ENCODE measurements around the gene MTCP1.

MTCP1 gene

DNA sequence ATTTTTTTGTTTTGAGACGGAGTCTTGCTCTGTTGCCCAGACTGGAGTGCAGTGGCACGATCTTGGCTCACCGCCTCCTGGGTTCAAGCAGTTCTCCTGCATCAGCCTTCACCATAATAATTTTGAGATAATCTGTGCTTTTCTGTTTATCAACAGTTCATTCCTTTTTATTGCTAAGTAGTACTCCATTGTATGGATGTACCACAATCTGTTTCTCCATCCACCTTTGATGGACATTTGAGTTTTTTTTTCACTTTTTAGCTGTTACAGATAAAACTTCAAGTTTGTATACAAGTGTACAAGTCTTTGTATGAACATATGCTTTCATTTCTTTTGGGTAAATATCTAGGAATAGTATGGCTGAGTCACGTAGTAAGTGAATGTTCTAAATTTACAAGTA, 35.2 kb downstream of the MTCP1 start:
- H3K4me3 ChIP-seq (ENCODE audit: low read depth in 1 of 2, low read length in 1 of 2) = no peak overlapping the region
- TF ChIP-seq, protein P1, sequence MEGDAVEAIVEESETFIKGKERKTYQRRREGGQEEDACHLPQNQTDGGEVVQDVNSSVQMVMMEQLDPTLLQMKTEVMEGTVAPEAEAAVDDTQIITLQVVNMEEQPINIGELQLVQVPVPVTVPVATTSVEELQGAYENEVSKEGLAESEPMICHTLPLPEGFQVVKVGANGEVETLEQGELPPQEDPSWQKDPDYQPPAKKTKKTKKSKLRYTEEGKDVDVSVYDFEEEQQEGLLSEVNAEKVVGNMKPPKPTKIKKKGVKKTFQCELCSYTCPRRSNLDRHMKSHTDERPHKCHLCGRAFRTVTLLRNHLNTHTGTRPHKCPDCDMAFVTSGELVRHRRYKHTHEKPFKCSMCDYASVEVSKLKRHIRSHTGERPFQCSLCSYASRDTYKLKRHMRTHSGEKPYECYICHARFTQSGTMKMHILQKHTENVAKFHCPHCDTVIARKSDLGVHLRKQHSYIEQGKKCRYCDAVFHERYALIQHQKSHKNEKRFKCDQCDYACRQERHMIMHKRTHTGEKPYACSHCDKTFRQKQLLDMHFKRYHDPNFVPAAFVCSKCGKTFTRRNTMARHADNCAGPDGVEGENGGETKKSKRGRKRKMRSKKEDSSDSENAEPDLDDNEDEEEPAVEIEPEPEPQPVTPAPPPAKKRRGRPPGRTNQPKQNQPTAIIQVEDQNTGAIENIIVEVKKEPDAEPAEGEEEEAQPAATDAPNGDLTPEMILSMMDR (IDR thresholded peaks at IDR 0.05) = no peak
- H3K27me3 ChIP-seq = no peaks in the 10 kb centered on the region
- H3K4me1 ChIP-seq (ENCODE audit: control insufficient read depth in 1 of 2, insufficient read depth in 1 of 2, low read depth in 1 of 2, low read length in 1 of 2) = no peaks in the 10 kb centered on the region
- no peak overlapping the region for H3K27ac ChIP-seq
- H3K36me3 ChIP-seq = no peaks in the 10 kb centered on the region
- no peaks in the 10 kb centered on the region for H3K9me3 ChIP-seq

DNA sequence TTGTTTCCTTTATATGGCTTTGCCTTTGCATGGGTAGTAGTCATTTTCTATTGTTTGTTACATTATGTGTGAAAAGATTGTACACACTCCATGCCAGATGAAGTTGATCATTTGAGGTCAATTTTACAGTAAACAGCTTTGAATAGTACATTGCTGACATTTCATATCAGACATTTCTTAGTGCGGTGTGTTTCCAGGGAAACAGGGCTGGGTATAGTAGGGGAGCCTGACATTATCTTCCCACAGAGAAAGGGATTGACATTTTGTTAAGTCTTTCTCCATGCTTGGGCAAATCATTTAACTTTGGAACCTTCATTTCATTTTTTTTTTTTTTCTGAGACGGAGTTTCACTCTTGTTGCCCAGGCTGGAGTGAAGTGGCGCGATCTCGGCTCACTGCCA, 39.3 kb downstream of the MTCP1 start:
- Histone ChIP-seq H3K4me1 (ENCODE audit: control insufficient read depth in 1 of 2, insufficient read depth in 1 of 2, low read depth in 1 of 2, low read length in 1 of 2) (peaks cover 6 to 11% of the 10 kb centered on the region in 2 experiments), H3K9me3 (no peaks in the 10 kb centered on the region), H3K27me3 (no peaks in the 10 kb centered on the region), H3K36me3 (no peaks in the 10 kb centered on the region), H3K27ac (no peak overlapping the region), H3K4me3 (ENCODE audit: low read depth in 1 of 2, low read length in 1 of 2) (no peak overlapping the region)
- TF ChIP-seq, protein P1 (IDR thresholded peaks at IDR 0.05) = no peak

DNA sequence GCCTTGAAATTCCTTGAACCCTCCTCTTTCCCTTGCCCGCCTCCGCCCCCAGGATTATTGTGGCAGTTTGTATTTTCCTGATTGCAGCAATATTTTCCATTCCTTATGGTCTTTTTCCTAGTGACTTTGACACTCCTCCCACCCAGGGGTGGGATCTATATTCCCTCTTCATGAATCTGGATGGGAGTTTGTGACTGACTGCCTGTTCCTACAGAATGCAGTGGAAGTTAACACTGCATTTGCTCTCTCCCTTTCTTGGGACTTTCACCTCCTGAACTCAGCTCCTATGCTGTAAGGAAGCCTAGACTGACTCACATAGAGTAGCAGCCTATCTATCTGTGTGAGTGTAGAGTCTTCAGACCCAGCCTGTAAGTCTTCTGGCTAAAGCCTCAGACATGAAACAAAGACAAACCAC, 42.1 kb downstream of the MTCP1 start:
- no peak overlapping the region for H3K4me3 ChIP-seq (ENCODE audit: low read depth in 1 of 2, low read length in 1 of 2)
- TF ChIP-seq, protein P1 (IDR thresholded peaks at IDR 0.05) = no peak
- H3K4me1 ChIP-seq (ENCODE audit: control insufficient read depth in 1 of 2, insufficient read depth in 1 of 2, low read depth in 1 of 2, low read length in 1 of 2) = peaks cover 6 to 11% of the 10 kb centered on the region in 2 experiments
- no peak overlapping the region for H3K27ac ChIP-seq
- H3K9me3 ChIP-seq = no peaks in the 10 kb centered on the region
- no peaks in the 10 kb centered on the region for H3K36me3 ChIP-seq
- H3K27me3 ChIP-seq = no peaks in the 10 kb centered on the region

DNA sequence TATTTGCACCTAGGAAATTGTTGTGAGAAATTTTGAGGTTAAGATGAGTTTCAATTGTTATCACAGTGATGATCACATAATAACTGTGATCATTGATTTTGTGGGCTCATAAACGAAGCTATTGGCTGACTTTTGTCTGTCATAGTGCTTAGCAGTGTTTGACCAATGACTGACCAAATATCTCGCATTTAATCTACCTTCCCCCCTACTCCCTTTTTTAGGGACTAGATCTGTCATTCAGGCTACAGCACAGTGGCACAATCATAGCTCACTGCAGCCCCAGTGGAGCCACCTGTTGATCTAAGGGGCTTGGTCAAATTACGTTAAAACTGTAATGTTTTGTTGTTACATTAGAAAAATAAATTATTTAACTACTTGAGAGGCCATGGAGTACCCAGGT, 42.8 kb downstream of the MTCP1 start:
- Histone ChIP-seq H3K27me3 (no peaks in the 10 kb centered on the region), H3K36me3 (no peaks in the 10 kb centered on the region), H3K4me1 (ENCODE audit: control insufficient read depth in 1 of 2, insufficient read depth in 1 of 2, low read depth in 1 of 2, low read length in 1 of 2) (peaks cover 6 to 11% of the 10 kb centered on the region in 2 experiments), H3K27ac (no peak overlapping the region), H3K4me3 (ENCODE audit: low read depth in 1 of 2, low read length in 1 of 2) (no peak overlapping the region), H3K9me3 (no peaks in the 10 kb centered on the region)
- TF ChIP-seq, protein P1 (IDR thresholded peaks at IDR 0.05) = no peak

DNA sequence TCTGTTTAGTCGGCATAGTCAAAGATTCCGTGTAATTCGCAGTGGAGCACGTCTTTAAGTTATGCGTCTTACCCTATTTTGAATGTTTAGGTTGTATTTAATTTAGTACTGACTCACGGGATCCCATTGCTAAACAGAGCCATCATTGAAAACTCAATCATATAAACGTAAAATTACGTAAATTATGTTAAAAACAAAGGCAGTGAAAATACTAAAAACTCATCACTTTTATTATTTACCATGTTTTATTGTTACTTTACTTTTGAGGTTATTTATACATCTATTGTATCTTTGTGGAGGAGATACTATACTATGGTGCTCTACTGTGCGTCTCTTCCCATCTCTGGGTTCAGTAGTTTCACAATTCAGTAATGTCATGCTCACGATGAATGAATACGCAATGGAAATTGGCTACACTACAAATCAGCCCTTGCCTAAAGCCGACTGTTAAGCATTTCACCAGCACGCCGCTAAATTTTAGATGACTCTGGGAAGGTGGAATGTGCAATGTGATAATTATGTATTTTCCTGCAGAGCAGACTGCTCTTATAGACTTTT, 43.3 kb downstream of the MTCP1 start:
- Histone ChIP-seq H3K27me3 (no peaks in the 10 kb centered on the region), H3K27ac (peak overlapping the region; percentile 91), H3K9me3 (no peaks in the 10 kb centered on the region), H3K4me3 (ENCODE audit: low read depth in 1 of 2, low read length in 1 of 2) (peak overlapping the region; percentile 60 to 71), H3K4me1 (ENCODE audit: control insufficient read depth in 1 of 2, insufficient read depth in 1 of 2, low read depth in 1 of 2, low read length in 1 of 2) (peaks cover 6 to 11% of the 10 kb centered on the region in 2 experiments), H3K36me3 (no peaks in the 10 kb centered on the region)
- TF ChIP-seq, protein P1 (IDR thresholded peaks at IDR 0.05) = no peak
